Pancreas (tissue), 10 donors: Measurements from ENCODE around the gene HIF1A. TPM values are rescaled to one million over a fixed set of nuclear protein-coding genes. Genes with fewer than 3 reads are reported as not detected.

ENCODE experiments used
- ATAC-seq, 4 donors: fragments of 200-7000 bp; cut with Tn5 transposase; one replicate each; pipeline versions ENCODE4 v1.8.0 to v1.9.1; 2020; ENCODE audit warnings: mild to moderate bottlenecking in 4 of 4, moderate library complexity in 4 of 4
- DNase-seq, 6 donors: peaks; one replicate each; pipeline ENCODE4 v3.0.0-alpha.2; 2020
- FAIRE-seq: peaks from 2 replicates; lab custom pipeline; 2012; peaks lifted over from hg19 to GRCh38; lab: Jason Lieb, UNC
- H3K27ac ChIP-seq, 4 donors: fragments of 200-600 bp; sonication (generic); 1 replicate in 3 of 4; 2 replicates in 1 of 4; pipeline versions ENCODE4 v1.5.0 to v1.8.0; 2020
- H3K27me3 ChIP-seq, 4 donors: fragments of 200-600 bp; one replicate each; pipeline ENCODE4 v1.8.0; 2021
- H3K36me3 ChIP-seq, 3 donors: fragments of 200-600 bp; sonication (generic) in 1 of 3; one replicate each; pipeline versions ENCODE4 v1.5.0 to v1.8.0; 2020 to 2021
- H3K4me1 ChIP-seq, 3 donors: fragments of 200-600 bp; one replicate each; pipeline ENCODE4 v1.8.0; 2021
- H3K4me3 ChIP-seq, 4 donors: fragments of 200-600 bp; sonication (generic) in 2 of 4; one replicate each; pipeline versions ENCODE4 v1.5.0 to v1.8.0; 2020 to 2021
- H3K9me3 ChIP-seq, 4 donors: fragments of 200-600 bp; one replicate each; pipeline ENCODE4 v1.8.0; 2021
- CTCF ChIP-seq, 4 donors: fragments of 200-600 bp; sonication (generic) in 3 of 4; IDR thresholded peaks; one replicate each; pipeline versions ENCODE4 v1.5.0 to v1.8.0; 2021; ENCODE audit warnings: antibody characterized with exemption in 4 of 4
- WGBS, 2 donors: extraction: QIAGEN DNeasy Blood & Tissue Kit; methylation state at CpG; one replicate each; pipeline ENCODE4 v1.1.7; 2013; 5-methylcytosine and 5-hydroxymethylcytosine counted together
- intact Hi-C, 3 donors: fragments of 100-400 bp; cut with DNase I; formaldehyde crosslinking; loops; one replicate each; pipeline versions ENCODE4 v1.11.1 to v1.14.2; 2022
- polyA plus RNA-seq, 2 donors: library from polyadenylated mRNA; stranded (reverse); fragments of 200-250 nt; gene quantifications; one replicate each; pipeline ENCODE4 v1.2.3, GENCODE V29; 2013
- total RNA-seq, 6 donors: library from RNA; stranded (reverse); fragmentation: NEBNext Ultra II Directional in 4 of 6; extraction: Animal tissue kit (Norgen Biotek cat#: 25700) in 4 of 6; gene quantifications; one replicate each; pipeline versions ENCODE4 v1.2.1 to v1.2.4, GENCODE V29; 2021 to 2023
- donor health status: healthy with polysubstance abuse.
- donor health status: DM: no; HTN: no; CAD: no; lungs with moderate emphysema.
- donor health status: DM: no; HTN: no; CAD: no.
- donor health status: control.
- donor health status: control.
- donor health status: Bipolar disorder and iron deficiency.
- donor health status: DM: yes; HTN: yes; CAD: no.
- donor health status: DM: no; HTN: no; CAD: no.
- donor health status: DM: no; HTN: no; CAD: no.
- donor health status: DM: yes; HTN: yes; CAD: no.

The HIF1A gene
- total and polyA plus RNA-seq, 8 donors: 10.6 to 97.4 (median 27.0) TPM

DNA sequence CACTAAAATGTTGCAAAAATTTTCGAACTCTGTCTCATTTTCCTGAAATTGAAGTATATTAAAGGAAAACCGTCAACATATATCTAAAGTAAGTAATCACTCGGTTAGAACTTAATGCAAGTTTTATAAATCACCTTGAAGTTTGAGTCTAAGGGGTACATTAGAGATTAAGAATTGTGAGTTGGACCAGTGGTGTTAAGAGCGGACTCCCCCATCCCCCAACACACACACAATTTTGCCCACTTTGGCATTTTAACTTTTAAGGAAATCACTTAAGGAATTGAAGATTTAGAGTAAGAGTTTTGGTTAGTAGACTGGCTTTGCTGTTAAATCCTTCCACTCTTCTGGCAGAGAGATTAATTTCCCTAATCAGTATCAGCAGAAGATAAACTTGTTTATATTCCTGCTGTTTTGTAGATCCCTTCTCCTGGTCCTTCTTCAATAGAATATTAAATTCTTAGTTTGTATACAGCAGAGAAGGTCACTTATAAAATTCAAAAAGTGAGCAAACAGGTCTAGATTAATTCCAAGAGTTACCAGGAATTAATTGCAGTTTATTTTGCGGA, 1.5 kb downstream of the HIF1A start:
- Histone ChIP-seq H3K4me1 (peaks cover 0 to 24% (median 17%) of the 10 kb centered on the region in 3 donors), H3K36me3 (no peaks in the 10 kb centered on the region), H3K9me3 (no peaks in the 10 kb centered on the region), H3K27me3 (no peaks in the 10 kb centered on the region), H3K27ac (peak overlapping the region in 2 of 4 donors; percentile 99), H3K4me3 (peak overlapping the region in 3 of 4 donors; percentile 82 to 87 (median 84))
- intact Hi-C loops: no loop called here
- TF ChIP-seq CTCF (IDR thresholded peaks at IDR 0.05): no peak
- DNase-seq (no peak), FAIRE-seq (no peak), ATAC-seq (no peak)
- 4% methylated on average over 5 of the region's 5 CpGs for WGBS, 2 donors

DNA sequence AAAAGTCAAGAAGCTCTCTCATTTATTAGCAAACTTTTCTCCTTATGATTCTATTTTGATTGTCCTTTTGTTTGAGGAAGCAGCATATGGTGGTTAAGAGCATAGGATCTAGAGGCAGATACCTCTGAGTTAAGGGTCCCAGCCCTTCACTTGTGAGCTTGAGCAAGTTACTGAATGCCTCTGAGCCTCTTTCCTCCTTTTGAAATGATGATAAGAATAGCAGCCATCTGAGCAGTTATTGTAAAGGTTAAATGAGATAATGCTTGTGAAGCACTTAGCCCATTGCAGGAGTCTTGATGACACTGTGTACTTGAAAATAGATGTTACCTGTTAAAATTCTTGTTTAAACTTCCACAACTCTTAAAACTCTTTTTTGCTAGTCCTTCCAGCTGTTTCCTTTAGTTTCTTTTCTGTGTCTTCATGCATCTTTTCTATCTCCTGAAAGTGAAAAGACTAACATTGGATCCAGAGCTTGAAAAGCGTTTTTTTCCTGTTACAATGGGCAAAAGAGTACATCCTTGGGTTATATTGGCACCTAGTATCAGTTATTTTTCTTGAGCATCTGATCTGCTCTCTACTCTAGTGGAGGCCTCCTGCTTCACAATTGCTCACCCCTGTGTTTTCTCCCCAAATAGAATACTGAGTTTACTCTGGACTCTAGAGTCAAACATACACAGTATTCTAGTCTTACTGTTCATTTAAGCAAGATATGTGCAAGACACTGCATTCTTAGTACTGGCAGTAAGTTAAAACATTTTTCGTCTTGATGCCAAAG, 3.1 kb downstream of the HIF1A start:
- H3K36me3 ChIP-seq: no peaks in the 10 kb centered on the region
- H3K9me3 ChIP-seq: no peaks in the 10 kb centered on the region
- 31 to 36% methylated on average over 2 of the region's 2 CpGs for WGBS, 2 donors
- intact Hi-C loops: no loop called here
- no peak for TF ChIP-seq CTCF (IDR thresholded peaks at IDR 0.05)
- H3K27ac ChIP-seq: peak overlapping the region in 2 of 4 donors; percentile 99
- peak overlapping the region in 2 of 4 donors; percentile 7 to 84 for H3K4me3 ChIP-seq
- DNase-seq (no peak), ATAC-seq (no peak), FAIRE-seq (no peak)
- H3K4me1 ChIP-seq: peaks cover 0 to 26% (median 17%) of the 10 kb centered on the region in 3 donors
- no peaks in the 10 kb centered on the region for H3K27me3 ChIP-seq

DNA sequence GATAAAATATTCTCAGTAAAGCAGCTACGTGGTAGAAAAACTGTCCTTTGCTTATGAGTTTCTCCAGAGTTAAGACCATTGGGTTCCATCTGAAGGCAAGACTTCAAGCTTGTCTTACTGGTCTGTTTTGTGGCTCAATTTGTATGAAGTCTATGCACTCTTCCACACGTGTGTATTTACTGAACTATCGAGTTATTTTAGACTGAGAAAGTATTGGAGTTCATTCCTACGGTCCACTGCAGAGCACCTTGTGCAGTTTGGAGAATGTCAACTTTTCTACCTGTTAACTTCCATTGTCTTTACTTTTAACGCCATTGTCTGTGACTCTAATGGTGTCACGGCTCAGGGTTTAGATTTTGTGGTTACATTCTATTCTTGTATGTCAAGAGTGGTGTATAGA, 3.7 kb downstream of the HIF1A start:
- peak overlapping the region in 1 of 4 donors; percentile 84 for H3K4me3 ChIP-seq

GRCh38 chr14:61700104-61700886, 5.0 kb downstream of the HIF1A start:
- no peak overlapping the region for H3K4me3 ChIP-seq
- H3K4me1 ChIP-seq: peaks cover 0 to 26% (median 17%) of the 10 kb centered on the region in 3 donors
- no peak for DNase-seq
- no peaks in the 10 kb centered on the region for H3K36me3 ChIP-seq
- WGBS, 2 donors: 76 to 84% methylated on average over 2 of the region's 2 CpGs
- no peak for ATAC-seq
- H3K27ac ChIP-seq: no peak overlapping the region
- intact Hi-C loops: no loop called here
- no peaks in the 10 kb centered on the region for H3K9me3 ChIP-seq
- no peak for TF ChIP-seq CTCF (IDR thresholded peaks at IDR 0.05)
- FAIRE-seq: no peak
- no peaks in the 10 kb centered on the region for H3K27me3 ChIP-seq

More for the DNA sequence above, 3.7 kb downstream of the HIF1A start:
- Histone ChIP-seq H3K4me1 (peaks cover 0 to 27% (median 17%) of the 10 kb centered on the region in 3 donors), H3K27me3 (no peaks in the 10 kb centered on the region), H3K27ac (peak overlapping the region in 1 of 4 donors; percentile 6), H3K9me3 (no peaks in the 10 kb centered on the region), H3K36me3 (no peaks in the 10 kb centered on the region)
- 43 to 48% methylated on average over 6 of the region's 6 CpGs for WGBS, 2 donors
- TF ChIP-seq CTCF (IDR thresholded peaks at IDR 0.05): no peak
- intact Hi-C loops: no loop called here
- FAIRE-seq: no peak
- DNase-seq: no peak
- no peak for ATAC-seq
